IMR-90 (cell line): ENCODE measurements around the gene CLSTN1. TPM values are rescaled to one million over a fixed set of nuclear protein-coding genes. Genes with fewer than 3 reads are reported as not detected.

Source experiments
- ATAC-seq: fragments of 200-7000 bp; cut with Tn5 transposase; 2 replicates; pipeline ENCODE4 v1.9.1; 2020; ENCODE audit warnings: low read depth, mild to moderate bottlenecking, moderate library complexity
- BruUV-seq: library from RNA; stranded (reverse); fragments of 400-500 nt; replicated peaks from 2 replicates; lab custom pipeline; 2021; lab: Mats Ljungman, UMichigan
- CTCF ChIA-PET: fragments of 300-600 bp; formaldehyde crosslinking; extraction: SDS; loops from one replicate; lab custom pipeline; 2021; ENCODE audit warnings: antibody characterized with exemption; lab: Yijun Ruan, JAX
- POLR2A ChIA-PET: fragments of 300-600 bp; sonication (Branson Sonifier 250); formaldehyde crosslinking; loops from one replicate; lab custom pipeline; 2022; ENCODE audit warnings: antibody characterized with exemption; ENCODE audit not compliant: unreplicated experiment; lab: Charles Lee
- DNase-seq: peaks from one replicate; pipeline ENCODE4 v3.0.0; 2013
- H2AFZ ChIP-seq: replicated peaks from 2 replicates; pipeline ENCODE3; 2013; ENCODE audit warnings: low read length, mild to moderate bottlenecking; ENCODE audit not compliant: poor library complexity
- H2AK5ac ChIP-seq: 2 replicates; pipeline ENCODE4 v1.6.1; 2013; ENCODE audit warnings: low read depth, low read length, inconsistent platforms
- H2AK9ac ChIP-seq: replicated peaks from 2 replicates; pipeline ENCODE3; 2013; ENCODE audit warnings: mild to moderate bottlenecking, low read depth, low read length, moderate library complexity; ENCODE audit not compliant: poor library complexity
- H2BK120ac ChIP-seq: 2 replicates; pipeline ENCODE4 v1.6.1; 2013; ENCODE audit warnings: low read depth, low read length, inconsistent platforms
- H2BK15ac ChIP-seq: 3 replicates; pipeline ENCODE4 v1.6.1; 2013; ENCODE audit warnings: low read depth, low read length, inconsistent platforms
- H2BK20ac ChIP-seq: 2 replicates; pipeline ENCODE4 v1.6.1; 2013; ENCODE audit warnings: low read depth, mild to moderate bottlenecking, inconsistent platforms, low read length, moderate library complexity
- H2BK5ac ChIP-seq: 2 replicates; pipeline ENCODE4 v1.6.1; 2013; ENCODE audit warnings: mild to moderate bottlenecking, low read depth, low read length, inconsistent platforms; ENCODE audit not compliant: poor library complexity, severe bottlenecking
- H3K14ac ChIP-seq: replicated peaks from 2 replicates; pipeline ENCODE4 v1.6.1; 2013; ENCODE audit warnings: low read depth, low read length, inconsistent platforms
- H3K18ac ChIP-seq: 2 replicates; pipeline ENCODE4 v1.6.1; 2013; ENCODE audit warnings: low read depth, low read length, control low read depth
- H3K23ac ChIP-seq: 2 replicates; pipeline ENCODE4 v1.6.1; 2013; ENCODE audit warnings: low read depth, low read length, inconsistent platforms
- H3K27ac ChIP-seq: 2 replicates; pipeline ENCODE4 v1.5.1; 2013; ENCODE audit warnings: mild to moderate bottlenecking, control low read depth, low read length; ENCODE audit not compliant: insufficient read depth
- H3K27me3 ChIP-seq: 2 replicates; pipeline ENCODE4 v1.6.1; 2013; ENCODE audit warnings: low read length; ENCODE audit not compliant: control insufficient read depth, insufficient read depth
- H3K36me3 ChIP-seq: 2 replicates; pipeline ENCODE4 v1.6.1; 2013; ENCODE audit warnings: low read length, mixed read lengths; ENCODE audit not compliant: control insufficient read depth, insufficient read depth
- H3K4ac ChIP-seq: 2 replicates; pipeline ENCODE4 v1.6.1; 2013; ENCODE audit warnings: low read depth, low read length, inconsistent platforms
- H3K4me1 ChIP-seq: 2 replicates; pipeline ENCODE4 v1.6.1; 2013; ENCODE audit warnings: low read length, mixed read lengths; ENCODE audit not compliant: control insufficient read depth, insufficient read depth
- H3K4me2 ChIP-seq: 2 replicates; pipeline ENCODE4 v1.6.1; 2013; ENCODE audit warnings: low read depth, mild to moderate bottlenecking, control low read depth, low read length, moderate library complexity
- H3K4me3 ChIP-seq: 2 replicates; pipeline ENCODE4 v1.5.1; 2013; ENCODE audit warnings: low read depth, mild to moderate bottlenecking, control low read depth, low read length, moderate library complexity; ENCODE audit not compliant: insufficient read depth
- H3K56ac ChIP-seq: 2 replicates; pipeline ENCODE4 v1.6.1; 2013; ENCODE audit warnings: low read length, inconsistent platforms; ENCODE audit not compliant: insufficient read depth; ENCODE audit errors: extremely low read depth
- H3K79me1 ChIP-seq, 2 experiments: 2 replicates each; pipeline ENCODE4 v1.6.1; 2013; ENCODE audit warnings: low read length in 2 of 2, inconsistent platforms in 1 of 2, low read depth in 1 of 2
- H3K9ac ChIP-seq: 2 replicates; pipeline ENCODE4 v1.6.1; 2013; ENCODE audit warnings: low read depth, low read length, control low read depth
- H3K9me1 ChIP-seq: 2 replicates; pipeline ENCODE4 v1.6.1; 2013; ENCODE audit warnings: low read length, inconsistent platforms; ENCODE audit not compliant: insufficient read depth
- H3K9me3 ChIP-seq: 2 replicates; pipeline ENCODE4 v1.6.1; 2013; ENCODE audit warnings: low read length; ENCODE audit not compliant: control insufficient read depth, insufficient read depth
- H4K20me1 ChIP-seq: 2 replicates; pipeline ENCODE4 v1.6.1; 2013; ENCODE audit warnings: low read length, inconsistent platforms; ENCODE audit not compliant: insufficient read depth
- H4K5ac ChIP-seq: 2 replicates; pipeline ENCODE4 v1.6.1; 2013; ENCODE audit warnings: mild to moderate bottlenecking, low read depth, low read length, control low read depth
- H4K8ac ChIP-seq, 2 experiments: 2 replicates each; pipeline ENCODE4 v1.6.1; 2013; ENCODE audit warnings: low read depth in 2 of 2, low read length in 2 of 2, control low read depth in 1 of 2, inconsistent platforms in 1 of 2
- H4K91ac ChIP-seq: 2 replicates; pipeline ENCODE4 v1.6.1; 2013; ENCODE audit warnings: low read depth, low read length, inconsistent platforms; ENCODE audit not compliant: insufficient read depth
- BHLHE40 ChIP-seq: fragments of 150-350 bp; IDR thresholded peaks from 2 replicates; pipeline ENCODE4 v1.6.1; 2016; ENCODE audit warnings: mild to moderate bottlenecking, low read depth, low read length
- CEBPB ChIP-seq: IDR thresholded peaks from 2 replicates; pipeline ENCODE4 v1.6.1; 2012; ENCODE audit warnings: low read depth, low read length, improper control_type of control experiment
- CHD1 ChIP-seq: IDR thresholded peaks from 2 replicates; pipeline ENCODE4 v1.6.1; 2012; ENCODE audit warnings: low read depth, low read length, improper control_type of control experiment
- FOS ChIP-seq: fragments of 150-350 bp; IDR thresholded peaks from 2 replicates; pipeline ENCODE4 v1.6.1; 2016; ENCODE audit warnings: low read depth, low read length
- MAFK ChIP-seq: IDR thresholded peaks from 2 replicates; pipeline ENCODE4 v1.6.1; 2012; ENCODE audit warnings: low read depth, low read length, improper control_type of control experiment
- MAZ ChIP-seq: IDR thresholded peaks from 2 replicates; pipeline ENCODE4 v1.6.1; 2012; ENCODE audit warnings: low read depth, mild to moderate bottlenecking, low read length, improper control_type of control experiment, moderate library complexity, borderline replicate concordance
- MXI1 ChIP-seq: IDR thresholded peaks from 2 replicates; pipeline ENCODE4 v1.6.1; 2012; ENCODE audit warnings: low read depth, mild to moderate bottlenecking, low read length, moderate library complexity, borderline replicate concordance
- NFE2L2 ChIP-seq: fragments of 150-350 bp; IDR thresholded peaks from 2 replicates; pipeline ENCODE4 v1.6.1; 2016; ENCODE audit warnings: low read depth, mild to moderate bottlenecking, low read length
- POLR2A ChIP-seq: IDR thresholded peaks from 2 replicates; pipeline ENCODE4 v1.6.1; 2012; ENCODE audit warnings: mild to moderate bottlenecking, low read depth, low read length
- RAD21 ChIP-seq: IDR thresholded peaks from 2 replicates; pipeline ENCODE4 v1.6.1; 2012; ENCODE audit warnings: low read length, improper control_type of control experiment
- RCOR1 ChIP-seq: IDR thresholded peaks from 2 replicates; pipeline ENCODE4 v1.6.1; 2012; ENCODE audit warnings: mild to moderate bottlenecking, low read length, improper control_type of control experiment; ENCODE audit not compliant: insufficient replicate concordance
- RFX5 ChIP-seq: IDR thresholded peaks from 2 replicates; pipeline ENCODE4 v1.8.0; 2012; ENCODE audit warnings: low read depth, mild to moderate bottlenecking, low read length, moderate library complexity
- SMC3 ChIP-seq: fragments of 150-350 bp; IDR thresholded peaks from 2 replicates; pipeline ENCODE4 v1.6.1; 2016; ENCODE audit warnings: low read depth, mild to moderate bottlenecking, antibody characterized with exemption, low read length, moderate library complexity
- WGBS, 2 experiments: methylation state at CpG; one replicate each; pipeline versions ENCODE4 v1.1.5 to v1.1.7; 2013; ENCODE audit warnings: missing lambda C conversion rate in 2 of 2; ENCODE audit not compliant: insufficient read length in 1 of 2; ENCODE audit errors: extremely low coverage in 2 of 2; 5-methylcytosine and 5-hydroxymethylcytosine counted together
- dilution Hi-C: fragments of 300-500 bp; cut with HindIII; formaldehyde crosslinking; loops from one replicate; pipeline ENCODE4 v1.14.3; 2018; ENCODE audit warnings: low sequenced_read_pairs; ENCODE audit not compliant: unreplicated experiment
- in situ Hi-C: fragments of 300-500 bp; cut with MboI; formaldehyde crosslinking; loops from 3 replicates; pipeline ENCODE4 v1.14.3; 2019; ENCODE audit warnings: low sequenced_read_pairs, inconsistent platforms, mixed read lengths
- intact Hi-C: fragments of 100-400 bp; cut with micrococcal nuclease; formaldehyde crosslinking; loops from 2 replicates; pipeline ENCODE4 v1.10.0; 2022
- polyA plus RNA-seq, 3 experiments: library from polyadenylated mRNA; depleted of rRNA; stranded (reverse); fragments of >200 nt; gene quantifications; 2 replicates each; pipeline ENCODE4 v1.2.3, GENCODE V29; 2012; ENCODE audit warnings: low replicate concordance in 1 of 3
- total RNA-seq: library from RNA; depleted of rRNA; stranded (reverse); fragments of >200 nt; gene quantifications from 2 replicates; pipeline ENCODE4 v1.2.3, GENCODE V29; 2012
- TF ChIP-seq, protein P1 (sequence below): fragments of 150-350 bp; IDR thresholded peaks from 2 replicates; pipeline ENCODE4 v1.6.1; 2016; ENCODE audit warnings: low read depth, mild to moderate bottlenecking, low read length, moderate library complexity, borderline replicate concordance
- TF ChIP-seq, protein P2 (sequence below): conservative IDR thresholded peaks from 2 replicates; pipeline ENCODE4 v1.5.1; 2012; ENCODE audit warnings: mild to moderate bottlenecking, low read depth, low read length, improper control_type of control experiment
- TF ChIP-seq, protein P3 (sequence below): fragments of 150-350 bp; IDR thresholded peaks from 2 replicates; pipeline ENCODE4 v1.6.1; 2017; ENCODE audit warnings: mild to moderate bottlenecking, antibody characterized with exemption, low read length, low read depth

The CLSTN1 gene
- total and polyA plus RNA-seq, 2 of the 4 experiments (the other 2 are of a cell fraction), result 30.1 to 72.2 TPM

DNA sequence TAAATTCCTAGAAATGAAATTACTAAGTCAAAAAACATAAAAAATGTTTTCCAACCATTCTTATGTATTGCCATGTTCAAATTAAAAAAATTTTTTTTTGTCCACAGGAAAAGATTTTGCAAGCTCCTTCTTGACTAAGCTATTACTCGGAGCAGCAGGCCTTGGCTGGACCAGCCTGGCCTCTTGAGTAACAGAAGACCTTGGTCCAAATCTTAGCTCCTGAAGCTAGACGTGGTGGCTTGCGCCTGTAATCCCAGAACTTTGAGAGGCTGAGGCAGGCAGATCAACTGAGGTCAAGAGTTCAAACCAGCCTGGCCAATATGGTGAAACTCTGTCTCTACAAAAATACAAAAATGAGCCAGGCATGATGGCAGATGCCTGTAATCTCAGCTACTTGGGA lies 77.6 kb downstream of the CLSTN1 start:
- Histone ChIP-seq H2BK15ac (no peak overlapping the region), H3K18ac (no peak overlapping the region), H3K9ac (no peak overlapping the region), H2BK20ac (no peak overlapping the region), H3K9me3 (no peaks in the 10 kb centered on the region), H2BK120ac (no peak overlapping the region), H3K4ac (no peak overlapping the region), H3K36me3 (peaks cover 48% of the 10 kb centered on the region), H4K91ac (no peak overlapping the region), H2AFZ (no peak overlapping the region), H3K4me2 (no peak overlapping the region), H3K23ac (no peak overlapping the region), H3K4me3 (no peak overlapping the region), H3K27me3 (no peaks in the 10 kb centered on the region), H2AK9ac (no peak overlapping the region), H2BK5ac (no peak overlapping the region), H2AK5ac (no peak overlapping the region), H3K56ac (no peak overlapping the region), H3K79me1 (peaks cover 9 to 10% of the 10 kb centered on the region in 2 experiments; a peak in 3 of 4 replicates), H3K9me1 (no peaks in the 10 kb centered on the region), H3K27ac (no peak overlapping the region), H3K14ac (no peak overlapping the region), H4K8ac (no peak overlapping the region), H4K5ac (no peak overlapping the region), H4K20me1 (no peaks in the 10 kb centered on the region), H3K4me1 (no peaks in the 10 kb centered on the region)
- POLR2A ChIA-PET, result no interaction called here
- DNase-seq (no peak), ATAC-seq (no peak)
- CTCF ChIA-PET, result interaction anchor here (1.0 kb wide), 1 partner anchor 48 kb away, joined by 3 read pairs; no protein-coding TSS in a partner anchor
- TF ChIP-seq, protein P1, sequence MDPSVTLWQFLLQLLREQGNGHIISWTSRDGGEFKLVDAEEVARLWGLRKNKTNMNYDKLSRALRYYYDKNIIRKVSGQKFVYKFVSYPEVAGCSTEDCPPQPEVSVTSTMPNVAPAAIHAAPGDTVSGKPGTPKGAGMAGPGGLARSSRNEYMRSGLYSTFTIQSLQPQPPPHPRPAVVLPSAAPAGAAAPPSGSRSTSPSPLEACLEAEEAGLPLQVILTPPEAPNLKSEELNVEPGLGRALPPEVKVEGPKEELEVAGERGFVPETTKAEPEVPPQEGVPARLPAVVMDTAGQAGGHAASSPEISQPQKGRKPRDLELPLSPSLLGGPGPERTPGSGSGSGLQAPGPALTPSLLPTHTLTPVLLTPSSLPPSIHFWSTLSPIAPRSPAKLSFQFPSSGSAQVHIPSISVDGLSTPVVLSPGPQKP, result no peak
- TF ChIP-seq, protein P2, sequence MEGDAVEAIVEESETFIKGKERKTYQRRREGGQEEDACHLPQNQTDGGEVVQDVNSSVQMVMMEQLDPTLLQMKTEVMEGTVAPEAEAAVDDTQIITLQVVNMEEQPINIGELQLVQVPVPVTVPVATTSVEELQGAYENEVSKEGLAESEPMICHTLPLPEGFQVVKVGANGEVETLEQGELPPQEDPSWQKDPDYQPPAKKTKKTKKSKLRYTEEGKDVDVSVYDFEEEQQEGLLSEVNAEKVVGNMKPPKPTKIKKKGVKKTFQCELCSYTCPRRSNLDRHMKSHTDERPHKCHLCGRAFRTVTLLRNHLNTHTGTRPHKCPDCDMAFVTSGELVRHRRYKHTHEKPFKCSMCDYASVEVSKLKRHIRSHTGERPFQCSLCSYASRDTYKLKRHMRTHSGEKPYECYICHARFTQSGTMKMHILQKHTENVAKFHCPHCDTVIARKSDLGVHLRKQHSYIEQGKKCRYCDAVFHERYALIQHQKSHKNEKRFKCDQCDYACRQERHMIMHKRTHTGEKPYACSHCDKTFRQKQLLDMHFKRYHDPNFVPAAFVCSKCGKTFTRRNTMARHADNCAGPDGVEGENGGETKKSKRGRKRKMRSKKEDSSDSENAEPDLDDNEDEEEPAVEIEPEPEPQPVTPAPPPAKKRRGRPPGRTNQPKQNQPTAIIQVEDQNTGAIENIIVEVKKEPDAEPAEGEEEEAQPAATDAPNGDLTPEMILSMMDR, result no peak
- TF ChIP-seq MAFK (no peak), MAZ (no peak), MXI1 (no peak), POLR2A (no peak), RAD21 (no peak), RFX5 (no peak), RCOR1 (no peak), FOS (no peak), BHLHE40 (no peak), SMC3 (no peak), CEBPB (no peak), NFE2L2 (no peak), CHD1 (no peak)
- TF ChIP-seq, protein P3, sequence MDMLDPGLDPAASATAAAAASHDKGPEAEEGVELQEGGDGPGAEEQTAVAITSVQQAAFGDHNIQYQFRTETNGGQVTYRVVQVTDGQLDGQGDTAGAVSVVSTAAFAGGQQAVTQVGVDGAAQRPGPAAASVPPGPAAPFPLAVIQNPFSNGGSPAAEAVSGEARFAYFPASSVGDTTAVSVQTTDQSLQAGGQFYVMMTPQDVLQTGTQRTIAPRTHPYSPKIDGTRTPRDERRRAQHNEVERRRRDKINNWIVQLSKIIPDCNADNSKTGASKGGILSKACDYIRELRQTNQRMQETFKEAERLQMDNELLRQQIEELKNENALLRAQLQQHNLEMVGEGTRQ, result no peak
- BruUV-seq, result no TSS peak
- dilution Hi-C loops (no loop called here), in situ Hi-C loops (loop anchor here (5.0 kb wide), 1 partner anchor 51 kb away; no protein-coding TSS in a partner anchor), intact Hi-C loops (no loop called here)
- WGBS, 2 experiments, result 79% methylated on average over 2 of the region's 3 CpGs; no CpG with 5 or more reads in 1 of the 2 experiments
